Fibroblast of skin of right biceps (primary cell): ENCODE results near the gene CDH6.

Source experiments
- DNase-seq: peaks from one replicate; pipeline ENCODE4 v3.0.0-alpha.2; 2013

CDH6 gene

GRCh38 chr5:31255041-31255440, 61.6 kb downstream of the CDH6 start:
- DNase-seq, result no peak

- no peak for DNase-seq
These were observed 74.8 kb downstream of the CDH6 start for GRCh38 chr5:31268256-31268655.

- DNase-seq, result no peak
These were observed 75.2 kb downstream of the CDH6 start for GRCh38 chr5:31268686-31269085.

GRCh38 chr5:31269259-31269658, 75.8 kb downstream of the CDH6 start:
- no peak for DNase-seq

- DNase-seq, result peak; percentile 14
These were observed 76.9 kb downstream of the CDH6 start for GRCh38 chr5:31270396-31270795.

- DNase-seq, result no peak
These were observed 78.1 kb downstream of the CDH6 start for GRCh38 chr5:31271567-31271966.

GRCh38 chr5:31273161-31273560, 79.7 kb downstream of the CDH6 start:
- no peak for DNase-seq

GRCh38 chr5:31273631-31274378, 80.3 kb downstream of the CDH6 start:
- DNase-seq, result no peak

- no peak for DNase-seq
These were observed 86.7 kb downstream of the CDH6 start for GRCh38 chr5:31280210-31280609.

- no peak for DNase-seq
These were observed 89.8 kb downstream of the CDH6 start for GRCh38 chr5:31283326-31283725.

GRCh38 chr5:31285025-31285424, 91.5 kb downstream of the CDH6 start:
- DNase-seq, result no peak

- DNase-seq, result no peak
These were observed 94.5 kb downstream of the CDH6 start for GRCh38 chr5:31287985-31288384.

GRCh38 chr5:31289429-31289828, 95.9 kb downstream of the CDH6 start:
- DNase-seq, result no peak

- no peak for DNase-seq
These were observed 97.9 kb downstream of the CDH6 start for GRCh38 chr5:31291323-31291854.

- peak; percentile 31 for DNase-seq
These were observed 107.0 kb downstream of the CDH6 start for GRCh38 chr5:31300501-31300900.

GRCh38 chr5:31301833-31302232, 108.3 kb downstream of the CDH6 start:
- no peak for DNase-seq

GRCh38 chr5:31303688-31304087, 110.2 kb downstream of the CDH6 start:
- no peak for DNase-seq

- no peak for DNase-seq
These were observed 124.2 kb downstream of the CDH6 start for GRCh38 chr5:31317665-31318064.

- DNase-seq, result no peak
These were observed 125.8 kb downstream of the CDH6 start for GRCh38 chr5:31319335-31319734.

GRCh38 chr5:31322946-31323345, 129.5 kb downstream of the CDH6 start:
- no peak for DNase-seq

GRCh38 chr5:31324842-31325241, 131.4 kb downstream of the CDH6 start:
- DNase-seq, result no peak

GRCh38 chr5:31328040-31328733, 134.7 kb downstream of the CDH6 start:
- no peak for DNase-seq

GRCh38 chr5:31329715-31330114, 136.2 kb downstream of the CDH6 start:
- DNase-seq, result peak; percentile 35

- DNase-seq, result no peak
These were observed 138.7 kb downstream of the CDH6 start for GRCh38 chr5:31332160-31332559.
